GM18498 (cell line): ENCODE data around the gene PPP1R7.

Experiments used
- ATAC-seq: cut with Tn5 transposase; IDR thresholded peaks from one replicate; pipeline ENCODE4 v1.9.1; 2021; ENCODE audit warnings: mild to moderate bottlenecking, moderate library complexity; ENCODE audit not compliant: unreplicated experiment

PPP1R7 gene

GRCh38 chr2:241161646-241162281 lies 11.5 kb downstream of the PPP1R7 start:
- no peak for ATAC-seq

DNA sequence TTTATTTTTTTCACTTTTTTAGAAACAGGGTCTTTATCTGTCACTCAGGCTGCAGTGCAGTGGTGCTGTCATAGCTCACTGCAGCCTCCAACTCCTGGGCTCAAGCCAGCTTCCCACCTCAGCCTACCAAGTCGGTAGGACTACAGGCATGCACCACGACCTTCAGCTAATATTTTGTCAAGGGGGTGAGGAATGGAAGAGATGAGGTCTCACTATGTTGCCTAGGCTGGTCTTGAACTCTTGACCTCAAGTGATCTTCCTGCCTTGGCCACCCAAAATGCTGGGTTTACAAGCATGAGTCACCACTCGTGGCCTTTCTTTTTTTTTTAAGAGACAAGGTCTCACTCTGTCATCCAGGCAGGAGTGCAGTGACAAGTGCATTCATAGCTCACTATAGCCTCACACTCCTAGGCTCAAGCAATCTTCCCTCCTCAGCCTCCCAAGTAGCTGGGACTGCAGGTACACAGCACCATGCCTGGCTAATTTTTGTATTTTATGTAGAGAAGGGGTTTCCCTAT lies 13.4 kb downstream of the PPP1R7 start:
- ATAC-seq, result no peak

DNA sequence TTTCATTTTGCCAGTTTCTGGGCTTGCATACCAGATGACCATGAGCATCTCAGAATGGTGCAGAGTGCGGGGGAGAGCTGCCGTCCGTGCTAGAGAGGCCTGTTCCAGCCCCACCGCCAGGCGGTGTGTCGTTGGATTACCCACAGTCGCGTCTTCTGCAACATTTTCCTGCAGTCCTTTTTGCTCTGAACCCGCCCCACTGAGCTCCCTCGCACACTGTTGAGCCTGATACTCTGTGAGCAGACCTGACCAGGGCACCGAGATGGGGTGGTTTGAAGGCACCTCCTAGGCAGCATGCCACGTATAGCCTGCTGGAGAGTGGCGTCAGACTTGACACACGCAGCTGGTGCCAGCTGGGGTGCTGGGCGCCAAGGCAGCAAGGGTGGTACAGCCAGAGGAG lies 18.1 kb downstream of the PPP1R7 start:
- ATAC-seq, result no peak

GRCh38 chr2:241173557-241173956 lies 23.3 kb downstream of the PPP1R7 start:
- no peak for ATAC-seq

- ATAC-seq, result no peak
Measured at GRCh38 chr2:241177526-241178334, 27.5 kb downstream of the PPP1R7 start.

- ATAC-seq, result no peak
Measured at GRCh38 chr2:241178961-241179360, 28.7 kb downstream of the PPP1R7 start.

DNA sequence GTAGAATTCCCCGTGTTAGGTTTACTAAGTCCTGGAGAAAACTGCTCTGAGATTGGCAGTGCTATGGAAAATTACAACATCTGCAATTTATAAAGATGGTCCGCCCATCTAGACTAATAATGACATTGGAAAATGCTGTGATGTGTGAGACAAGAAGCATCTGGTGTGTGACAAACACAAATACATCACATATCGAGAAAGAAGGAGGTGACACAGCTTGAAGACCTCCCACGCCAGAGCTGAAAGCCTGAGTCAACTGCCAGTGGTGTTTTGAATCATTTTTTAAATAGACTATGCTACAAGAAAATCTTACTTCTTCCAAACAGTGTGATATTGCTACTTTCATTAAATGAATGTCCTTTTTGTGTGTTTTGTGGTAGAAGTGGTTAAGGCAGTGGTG lies 29.6 kb downstream of the PPP1R7 start:
- no peak for ATAC-seq

- ATAC-seq, result no peak
Measured at GRCh38 chr2:241180495-241180894, 30.2 kb downstream of the PPP1R7 start.

DNA sequence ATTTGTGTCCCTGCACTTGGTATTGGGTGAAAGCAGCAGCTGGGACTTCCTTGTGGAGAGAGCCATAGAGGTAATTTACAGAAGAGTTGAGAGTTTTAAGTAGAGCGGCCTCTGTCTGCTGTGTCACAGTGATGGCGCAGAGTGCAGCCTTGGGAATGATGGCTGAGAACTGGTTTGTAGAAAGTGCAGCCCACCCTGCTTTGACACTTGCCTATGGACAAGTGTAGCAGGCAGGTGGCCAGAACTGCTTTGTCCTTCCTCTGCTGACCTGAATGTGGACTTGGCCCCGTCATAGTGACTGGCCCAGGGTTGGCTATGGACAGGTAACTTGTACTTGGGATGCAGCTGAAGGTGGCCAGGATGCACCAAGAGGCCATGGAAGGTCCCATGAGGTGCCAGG lies 31.9 kb downstream of the PPP1R7 start:
- no peak for ATAC-seq

DNA sequence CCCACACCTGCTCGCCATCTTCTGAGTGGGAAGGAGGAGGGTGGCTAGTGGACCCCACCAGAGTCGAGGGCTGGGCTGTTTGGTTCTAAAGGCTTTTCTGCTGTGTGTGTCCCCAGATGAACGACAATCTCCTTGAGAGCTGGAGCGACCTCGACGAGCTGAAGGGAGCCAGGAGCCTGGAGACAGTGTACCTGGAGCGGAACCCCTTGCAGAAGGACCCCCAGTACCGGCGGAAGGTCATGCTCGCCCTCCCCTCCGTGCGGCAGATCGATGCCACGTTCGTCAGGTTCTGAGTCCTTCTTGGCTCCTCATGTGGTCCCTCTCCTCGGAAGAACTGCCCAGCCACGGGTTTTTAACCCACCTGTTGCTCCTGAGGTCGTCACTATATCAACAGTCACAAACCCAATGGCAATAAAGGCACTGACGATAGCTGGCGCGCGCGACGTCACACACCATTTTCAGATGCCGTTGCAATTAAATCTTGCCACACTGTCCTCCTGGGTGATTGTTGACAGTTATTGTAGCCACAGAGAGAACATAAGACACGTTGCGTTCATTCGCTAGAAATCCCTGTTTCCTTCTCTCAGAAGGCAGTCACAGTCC lies 32.4 kb downstream of the PPP1R7 start:
- ATAC-seq, result no peak

DNA sequence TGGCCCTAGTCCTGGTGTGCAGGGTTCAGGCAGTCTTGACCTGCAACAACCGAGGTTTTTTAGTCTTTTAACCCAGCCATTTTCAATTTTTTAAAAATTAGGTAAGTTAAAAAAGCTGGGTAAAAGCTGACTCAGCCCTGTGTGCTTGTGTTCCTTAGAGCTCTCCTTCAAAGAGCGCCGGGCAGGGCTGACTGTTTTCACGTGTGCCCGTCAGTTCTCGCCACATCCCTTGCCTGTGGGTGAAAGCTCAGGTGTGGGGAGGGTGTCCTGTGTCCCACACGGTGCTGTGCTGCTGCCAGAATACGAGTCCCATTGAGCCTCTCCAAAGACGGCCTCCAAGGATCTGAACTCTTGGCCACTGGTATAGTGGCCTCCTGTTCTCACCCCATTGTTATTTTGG lies 33.0 kb downstream of the PPP1R7 start:
- ATAC-seq, result no peak

GRCh38 chr2:241184901-241185300 lies 34.6 kb downstream of the PPP1R7 start:
- no peak for ATAC-seq

DNA sequence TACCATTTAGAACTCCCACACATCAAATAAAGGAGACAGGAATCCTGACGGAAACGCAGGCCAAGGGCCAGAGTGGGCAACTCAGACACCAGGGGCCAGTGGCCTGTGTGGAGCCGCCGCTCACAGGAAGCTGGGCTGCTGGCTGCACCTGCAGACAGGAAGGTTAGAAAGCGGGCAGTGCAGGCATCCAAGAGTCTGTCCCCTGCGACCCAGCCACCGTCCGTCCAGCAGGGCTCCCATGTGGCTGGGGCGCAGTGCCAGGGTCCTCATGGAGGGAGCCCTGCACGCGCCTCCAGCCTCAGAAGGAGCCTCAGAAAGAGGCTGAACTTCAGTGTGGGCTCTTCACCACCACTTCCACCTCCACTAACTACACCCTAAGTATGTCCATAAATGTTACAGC lies 35.7 kb downstream of the PPP1R7 start:
- ATAC-seq, result no peak

- ATAC-seq, result no peak
Measured at GRCh38 chr2:241187101-241187917, 37.0 kb downstream of the PPP1R7 start.

GRCh38 chr2:241187918-241188234 lies 37.6 kb downstream of the PPP1R7 start:
- ATAC-seq, result no peak

DNA sequence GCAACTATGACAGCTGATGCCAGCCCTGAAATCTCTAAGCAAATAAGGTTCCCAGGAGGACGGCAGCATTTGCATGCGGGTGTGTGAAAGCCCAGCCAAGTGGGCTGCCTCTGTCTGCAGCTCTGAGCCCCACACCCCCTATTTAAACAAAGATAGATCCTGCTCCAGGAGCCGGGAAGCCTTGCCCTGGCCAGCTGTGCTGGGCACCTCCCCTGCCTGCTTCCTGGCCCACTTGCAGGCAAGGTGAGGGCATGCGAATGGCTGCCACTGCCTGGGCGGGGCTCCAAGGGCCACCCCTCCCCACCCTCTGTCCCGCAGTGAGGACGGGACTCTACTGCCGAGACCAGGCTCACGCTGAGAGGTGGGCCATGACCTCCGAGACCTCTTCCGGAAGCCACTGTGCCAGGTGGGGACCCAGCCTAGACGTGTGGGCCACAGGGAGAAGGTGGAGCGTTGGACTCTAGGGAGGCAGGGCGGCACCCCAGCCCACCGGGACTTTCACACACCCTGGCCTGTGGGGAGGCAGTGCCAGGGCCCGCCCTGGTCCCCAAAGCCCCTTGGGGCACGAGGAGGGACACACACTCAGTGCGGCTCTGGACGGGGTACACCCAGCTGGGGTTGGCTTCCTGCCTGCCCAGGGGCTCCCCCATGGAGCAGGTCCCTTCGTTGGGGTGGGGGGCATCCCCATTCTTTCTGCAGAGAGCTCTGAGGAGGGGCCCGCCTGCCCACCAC lies 38.3 kb downstream of the PPP1R7 start, which contains the start of gene ANO7:
ANO7 (plus strand) TSS at position 317 of the 732 bp plus-strand sequence. CDS start 1,387 bp downstream, outside the sequence.
- ATAC-seq, result no peak

DNA sequence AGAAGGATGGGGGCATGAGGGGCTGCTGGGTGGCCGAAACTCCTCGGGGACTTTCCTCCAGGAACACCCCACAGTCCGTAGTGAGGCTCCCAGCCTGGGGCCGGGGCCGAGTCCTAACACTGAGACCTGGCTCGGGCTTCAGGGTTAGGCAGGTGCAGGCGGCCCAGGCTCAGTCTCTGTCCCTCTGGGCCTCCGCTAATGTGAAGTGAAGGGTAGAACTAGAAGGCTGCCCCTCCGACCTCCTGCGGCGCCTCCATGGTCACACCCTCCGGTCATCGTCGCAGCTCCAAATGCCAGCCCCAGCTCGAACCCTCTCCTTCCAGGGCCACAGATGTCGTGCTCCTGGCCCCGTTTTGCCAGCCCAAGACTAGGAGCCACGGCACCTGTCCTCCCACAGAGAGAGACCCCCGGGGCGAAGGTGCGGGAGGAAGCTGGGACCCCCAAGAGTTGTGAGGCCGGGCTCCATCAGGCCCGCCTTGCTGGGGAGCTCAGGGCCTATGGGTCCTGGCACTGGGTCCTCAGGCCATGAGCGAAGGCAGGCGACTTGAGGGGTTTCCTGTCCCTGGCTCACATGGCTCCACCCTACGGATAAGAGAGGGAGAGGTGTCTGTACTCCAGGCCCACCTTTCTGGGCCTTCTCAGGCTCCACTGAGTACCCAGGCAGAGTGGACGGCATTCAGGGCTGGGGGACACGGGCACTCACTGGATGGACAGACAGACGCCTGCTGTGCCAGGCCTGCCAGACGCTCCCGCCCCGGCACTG lies 39.0 kb downstream of the PPP1R7 start:
- ATAC-seq, result no peak

- no peak for ATAC-seq
Measured at GRCh38 chr2:241189856-241190201, 39.6 kb downstream of the PPP1R7 start.

- ATAC-seq, result no peak
Measured at GRCh38 chr2:241190291-241190981, 40.2 kb downstream of the PPP1R7 start.
